Germinal center (tissue), 1 donor: ENCODE measurements around the gene PLCB3.

ENCODE experiments used
- DNase-seq: peaks from one replicate; pipeline ENCODE4 v3.0.0; 2012; ENCODE audit warnings: mixed read lengths, low spot score

The PLCB3 gene

DNA sequence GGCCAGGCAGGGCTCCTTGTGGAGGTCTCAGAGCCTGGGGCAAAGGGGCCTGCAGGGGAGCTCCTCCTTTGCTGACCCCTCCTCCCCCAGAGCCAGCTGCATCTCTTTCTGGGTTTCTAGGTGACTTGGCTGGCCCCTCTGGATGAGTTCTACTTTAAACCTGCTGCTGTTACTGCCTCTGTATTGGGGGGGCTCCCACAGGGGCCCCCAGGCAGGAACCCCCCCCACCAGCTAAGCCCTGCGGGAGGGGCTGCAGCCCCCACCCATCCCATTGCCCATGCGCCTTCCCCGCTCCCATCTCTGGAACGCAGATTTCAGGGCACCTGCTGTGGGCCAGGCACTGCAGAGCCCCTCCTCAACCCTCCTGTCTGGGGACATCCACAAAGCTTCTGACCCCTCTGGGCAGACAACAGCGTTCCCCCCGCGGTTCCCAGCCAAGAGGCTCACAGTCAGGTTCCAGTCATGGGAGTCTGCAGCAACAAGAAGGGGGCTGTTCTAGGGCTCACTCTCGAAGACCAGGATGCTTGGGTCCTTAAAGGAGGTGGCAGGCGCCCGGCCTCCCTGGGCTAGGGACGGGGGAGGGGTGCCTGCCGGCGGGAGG is 815 bp upstream of the PLCB3 start:
- no peak for DNase-seq

DNA sequence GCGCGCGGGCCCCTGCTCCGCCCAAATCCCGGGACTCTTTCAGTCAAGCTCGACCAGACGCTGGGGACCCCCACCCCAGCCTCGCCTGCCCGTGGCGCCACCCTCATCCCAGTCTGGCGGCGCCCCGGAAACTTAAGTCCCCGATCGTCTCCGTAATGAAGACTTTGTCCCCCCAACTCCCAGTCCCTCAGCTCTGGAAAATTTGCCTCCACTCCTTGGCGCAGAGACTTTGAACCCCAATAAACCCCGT is 348 bp downstream of the PLCB3 start:
- no peak for DNase-seq

DNA sequence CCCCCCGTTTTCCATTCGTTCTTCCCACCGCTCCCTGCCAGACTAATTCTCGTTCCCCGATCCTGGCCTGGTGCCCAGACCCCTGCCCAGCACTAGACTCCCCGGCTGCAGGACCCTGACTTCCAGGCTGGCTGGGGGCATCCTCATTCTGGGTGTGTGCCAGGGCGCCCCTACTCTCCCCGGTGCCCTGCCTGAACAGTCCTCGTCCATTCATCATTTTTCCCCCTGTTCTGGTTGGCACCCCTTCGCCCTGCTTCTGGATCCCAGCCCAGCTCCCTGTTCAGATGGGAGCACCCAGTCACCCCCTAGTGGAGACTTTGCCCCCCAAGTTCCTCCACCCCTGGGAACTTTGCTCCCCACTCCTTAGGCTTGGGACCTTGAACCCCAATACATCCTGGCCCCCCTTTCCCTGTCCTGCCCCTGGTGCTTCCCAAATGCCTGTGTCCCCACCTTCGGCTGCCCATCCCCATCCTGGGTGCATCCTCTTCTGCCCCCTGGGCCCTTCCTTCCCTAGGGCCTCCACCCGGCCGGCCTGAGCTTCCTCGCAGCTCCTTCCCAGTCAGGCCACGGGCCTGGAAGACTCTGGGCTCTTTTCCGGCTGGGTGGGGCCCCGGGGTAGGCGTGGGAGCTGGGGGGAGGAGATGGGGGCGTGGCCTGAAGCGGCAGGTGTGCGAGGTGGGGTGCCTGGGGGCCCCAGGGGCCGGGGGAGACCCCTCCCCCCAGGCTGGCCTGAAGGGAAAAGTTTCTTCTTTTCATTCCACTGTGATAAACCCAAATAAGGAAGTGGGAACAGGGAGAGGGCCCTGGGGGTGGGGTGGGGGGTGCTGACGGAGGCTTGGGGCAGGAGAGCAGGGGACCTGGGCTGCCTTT is 908 bp downstream of the PLCB3 start:
- DNase-seq: peak; percentile 44

DNA sequence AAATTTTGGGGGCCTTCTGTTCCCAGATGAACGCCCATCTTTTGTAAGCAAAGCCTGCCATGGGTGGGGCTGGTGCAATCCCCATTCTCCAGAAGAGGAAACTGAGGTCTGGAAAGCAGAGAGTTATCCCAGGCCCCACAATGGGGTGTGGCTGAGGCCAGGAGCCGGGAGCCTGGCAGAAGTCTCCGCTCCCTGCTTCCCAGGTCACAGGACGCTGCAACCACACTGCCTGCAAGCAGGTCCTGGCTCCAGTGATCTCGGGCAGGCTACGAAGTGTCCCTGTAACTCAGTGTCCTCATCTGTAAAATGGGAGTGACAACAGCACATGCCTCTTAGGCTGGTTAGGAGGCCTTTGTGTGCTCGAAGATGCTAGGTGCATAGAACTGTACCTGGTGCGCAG is 1.7 kb downstream of the PLCB3 start:
- no peak for DNase-seq

DNA sequence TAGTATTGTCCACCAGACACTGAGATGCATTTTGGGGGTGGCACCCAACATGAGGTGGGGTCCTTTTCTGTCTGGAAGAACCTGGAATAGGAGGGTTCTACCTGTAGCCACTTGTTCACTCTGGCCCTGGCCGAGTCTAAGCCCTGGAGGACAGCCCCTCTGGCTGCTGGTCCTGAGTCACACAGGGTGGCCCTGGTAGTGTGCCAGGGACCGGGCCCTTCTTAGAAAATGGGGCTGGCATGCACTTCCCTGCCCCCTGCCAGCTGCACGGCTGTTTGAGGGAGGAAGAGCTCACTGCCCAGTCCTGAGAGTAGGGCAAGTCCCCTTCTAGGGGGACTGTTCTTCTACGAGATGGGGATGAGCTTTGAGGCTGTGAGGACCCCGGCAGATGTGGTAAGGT is 2.2 kb downstream of the PLCB3 start:
- no peak for DNase-seq

DNA sequence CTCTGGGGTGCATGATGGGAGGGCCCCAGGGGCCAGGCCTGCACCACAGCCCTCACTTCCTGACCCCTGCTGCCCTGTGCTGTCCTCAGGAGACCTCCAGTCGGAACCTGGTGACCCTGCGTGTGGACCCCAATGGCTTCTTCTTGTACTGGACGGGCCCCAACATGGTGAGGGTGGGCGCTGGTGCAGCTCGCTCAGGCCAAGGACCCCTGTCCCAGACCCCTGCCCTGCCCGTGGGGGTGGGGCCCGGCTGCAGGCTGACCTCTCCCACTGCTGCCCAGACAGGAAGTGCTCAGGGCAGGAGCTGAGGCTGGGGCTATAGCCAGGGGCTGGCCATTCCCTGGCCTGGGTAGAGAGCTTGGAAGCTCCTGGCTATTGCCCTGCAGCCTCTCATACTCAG is 3.0 kb downstream of the PLCB3 start:
- DNase-seq: no peak

DNA sequence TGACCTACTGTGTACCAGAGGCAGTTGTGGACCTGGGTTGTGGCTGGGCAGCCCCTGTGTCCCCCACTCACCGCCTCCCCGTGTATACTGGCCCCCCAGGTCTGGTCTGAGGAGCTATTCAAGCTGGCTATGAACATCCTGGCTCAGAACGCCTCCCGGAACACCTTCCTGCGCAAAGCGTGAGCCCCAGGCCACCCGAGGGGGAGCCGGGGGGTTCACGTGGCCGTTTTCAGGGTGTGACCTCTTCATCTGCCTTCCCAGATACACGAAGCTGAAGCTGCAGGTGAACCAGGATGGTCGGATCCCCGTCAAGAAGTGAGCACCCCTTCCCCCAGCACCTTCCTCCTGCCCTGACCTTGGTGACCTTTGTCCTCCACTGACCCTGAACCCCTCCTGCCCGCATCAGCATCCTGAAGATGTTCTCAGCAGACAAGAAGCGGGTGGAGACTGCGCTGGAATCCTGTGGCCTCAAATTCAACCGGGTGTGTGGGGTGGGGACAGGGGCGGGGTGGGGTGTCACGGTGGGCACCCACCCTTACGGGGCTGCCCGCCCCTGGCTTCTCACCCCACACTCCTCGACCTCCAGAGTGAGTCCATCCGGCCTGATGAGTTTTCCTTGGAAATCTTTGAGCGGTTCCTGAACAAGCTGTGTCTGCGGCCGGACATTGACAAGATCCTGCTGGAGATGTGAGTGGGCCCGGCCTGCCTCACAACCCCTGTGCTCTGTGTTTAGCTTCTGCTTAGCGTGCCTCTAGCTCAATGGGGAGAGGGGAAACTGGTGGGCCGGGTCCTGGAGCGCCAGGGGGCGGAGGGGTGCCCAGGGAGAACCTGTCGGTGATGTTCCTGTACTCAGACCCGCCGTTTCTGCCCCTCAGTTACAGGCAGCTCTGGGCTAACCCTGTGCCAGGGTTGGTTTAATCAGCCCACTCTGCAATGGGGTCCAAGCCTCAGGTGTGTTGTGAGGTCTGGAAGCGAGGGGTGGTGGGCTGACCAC is 4.1 kb downstream of the PLCB3 start:
- no peak for DNase-seq

DNA sequence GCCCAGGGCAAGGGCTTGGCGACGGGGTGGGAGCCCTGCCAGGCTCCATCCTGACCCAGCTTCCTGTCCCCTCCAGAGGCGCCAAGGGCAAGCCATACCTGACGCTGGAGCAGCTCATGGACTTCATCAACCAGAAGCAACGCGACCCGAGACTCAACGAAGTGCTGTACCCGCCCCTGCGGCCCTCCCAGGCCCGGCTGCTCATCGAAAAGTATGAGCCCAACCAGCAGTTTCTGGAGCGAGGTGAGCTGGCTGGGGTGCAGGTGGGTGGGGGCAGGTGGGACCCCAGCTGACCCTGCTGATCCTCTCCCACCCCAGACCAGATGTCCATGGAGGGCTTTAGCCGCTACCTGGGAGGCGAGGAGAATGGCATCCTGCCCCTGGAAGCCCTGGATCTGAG is 5.0 kb downstream of the PLCB3 start:
- DNase-seq: no peak

DNA sequence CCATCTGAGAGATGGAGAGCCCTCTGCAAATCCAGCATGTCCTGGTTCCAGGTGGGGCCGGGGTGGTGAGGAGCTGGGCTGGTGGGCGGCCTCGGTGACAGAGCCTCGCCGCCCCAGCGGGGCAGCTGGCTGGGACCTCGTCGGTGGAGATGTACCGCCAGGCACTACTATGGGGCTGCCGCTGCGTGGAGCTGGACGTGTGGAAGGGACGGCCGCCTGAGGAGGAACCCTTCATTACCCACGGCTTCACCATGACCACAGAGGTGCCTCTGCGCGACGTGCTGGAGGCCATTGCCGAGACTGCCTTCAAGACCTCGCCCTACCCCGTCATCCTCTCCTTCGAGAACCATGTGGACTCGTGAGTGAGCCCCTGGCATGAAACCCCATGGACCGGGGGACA is 7.0 kb downstream of the PLCB3 start:
- DNase-seq: no peak

DNA sequence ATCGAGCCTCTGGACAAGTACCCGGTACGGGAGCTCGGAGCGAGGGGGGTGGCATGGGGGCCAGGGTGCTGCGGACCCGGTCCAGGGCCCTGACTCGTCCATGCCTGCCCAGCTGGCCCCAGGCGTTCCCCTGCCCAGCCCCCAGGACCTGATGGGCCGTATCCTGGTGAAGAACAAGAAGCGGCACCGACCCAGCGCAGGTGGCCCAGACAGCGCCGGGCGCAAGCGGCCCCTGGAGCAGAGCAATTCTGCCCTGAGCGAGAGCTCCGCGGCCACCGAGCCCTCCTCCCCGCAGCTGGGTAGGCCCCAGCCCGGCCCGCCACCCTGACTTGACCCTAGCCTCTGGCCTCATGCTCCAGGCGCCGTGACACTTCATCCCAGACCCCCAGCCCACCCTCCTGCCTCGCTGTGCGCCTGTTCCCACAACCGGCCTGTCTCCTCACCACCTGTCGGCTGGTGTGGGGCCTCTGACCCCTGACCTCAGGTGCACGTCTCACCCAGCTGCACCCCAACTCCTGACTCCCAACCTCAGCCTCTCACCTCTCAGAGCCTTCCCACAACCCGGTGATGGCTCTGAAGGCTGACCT is 7.7 kb downstream of the PLCB3 start:
- DNase-seq: no peak

DNA sequence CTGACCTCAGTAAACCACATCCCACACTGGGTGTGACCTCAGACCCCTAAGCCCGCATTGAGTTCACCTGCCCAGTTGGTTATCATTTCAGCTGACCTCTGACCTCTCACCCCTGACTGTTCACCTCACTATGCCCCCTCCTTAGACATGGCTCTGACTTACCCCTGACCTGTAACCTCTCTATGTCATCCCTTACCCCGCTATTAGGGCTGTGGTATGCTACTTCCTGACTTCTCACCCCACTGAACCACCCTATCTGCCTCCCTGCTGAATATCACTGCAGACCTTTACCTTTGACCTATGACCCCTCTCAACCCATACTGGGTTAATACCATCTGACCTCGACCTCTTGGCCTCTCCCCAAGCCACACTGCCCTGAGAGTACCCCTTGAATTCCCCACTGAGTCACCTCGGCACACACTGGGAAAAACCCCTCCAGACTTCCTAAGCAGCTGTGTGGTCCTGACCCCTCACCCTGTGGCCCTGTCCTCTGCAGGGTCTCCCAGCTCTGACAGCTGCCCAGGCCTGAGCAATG is 8.3 kb downstream of the PLCB3 start:
- DNase-seq: no peak

DNA sequence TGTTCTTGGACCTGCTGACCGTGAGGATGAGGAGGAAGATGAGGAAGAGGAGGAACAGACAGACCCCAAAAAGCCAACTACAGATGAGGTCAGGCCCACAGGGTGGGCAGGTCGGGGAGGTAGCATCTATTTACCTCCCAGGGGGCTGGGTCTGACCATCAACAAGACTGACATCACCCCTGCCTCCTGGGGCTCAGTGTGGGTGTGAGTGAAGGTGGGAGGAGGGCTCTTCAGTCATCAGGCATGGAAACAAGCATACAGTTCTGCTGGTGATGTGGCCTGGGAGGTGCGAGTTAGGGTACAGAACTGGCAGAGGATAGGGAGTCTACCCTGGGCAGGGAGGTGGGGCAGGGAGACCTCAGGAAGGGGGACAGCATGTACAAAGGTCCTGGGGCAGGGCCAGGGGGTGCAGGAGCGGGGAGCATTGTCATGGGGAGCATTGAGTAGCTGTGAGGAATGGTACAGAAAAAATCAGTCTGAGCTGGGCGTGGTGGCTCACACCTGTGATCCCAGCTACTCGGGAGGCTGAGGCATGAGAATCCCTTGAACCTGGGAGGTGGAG is 8.9 kb downstream of the PLCB3 start:
- DNase-seq: no peak

DNA sequence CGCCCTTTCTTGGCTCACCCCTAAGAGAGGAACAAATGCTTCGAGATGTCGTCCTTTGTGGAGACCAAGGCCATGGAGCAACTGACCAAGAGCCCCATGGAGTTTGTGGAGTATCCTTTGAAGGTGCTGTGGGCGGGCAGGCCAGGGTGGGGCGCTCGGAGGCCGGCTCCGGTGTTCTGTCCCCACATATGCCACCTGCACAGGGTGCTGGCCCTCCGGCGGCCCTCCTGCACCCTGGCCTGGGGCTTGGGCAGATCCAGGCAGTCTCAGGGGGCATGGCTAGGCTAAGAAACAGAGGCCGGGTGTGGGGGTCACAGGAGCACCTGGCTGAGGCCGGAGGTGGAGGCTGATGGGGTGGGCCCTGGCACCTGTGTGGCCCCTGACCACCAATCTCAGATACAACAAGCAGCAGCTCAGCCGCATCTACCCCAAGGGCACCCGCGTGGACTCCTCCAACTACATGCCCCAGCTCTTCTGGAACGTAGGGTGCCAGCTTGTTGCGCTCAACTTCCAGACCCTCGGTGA is 10.3 kb downstream of the PLCB3 start:
- no peak for DNase-seq

DNA sequence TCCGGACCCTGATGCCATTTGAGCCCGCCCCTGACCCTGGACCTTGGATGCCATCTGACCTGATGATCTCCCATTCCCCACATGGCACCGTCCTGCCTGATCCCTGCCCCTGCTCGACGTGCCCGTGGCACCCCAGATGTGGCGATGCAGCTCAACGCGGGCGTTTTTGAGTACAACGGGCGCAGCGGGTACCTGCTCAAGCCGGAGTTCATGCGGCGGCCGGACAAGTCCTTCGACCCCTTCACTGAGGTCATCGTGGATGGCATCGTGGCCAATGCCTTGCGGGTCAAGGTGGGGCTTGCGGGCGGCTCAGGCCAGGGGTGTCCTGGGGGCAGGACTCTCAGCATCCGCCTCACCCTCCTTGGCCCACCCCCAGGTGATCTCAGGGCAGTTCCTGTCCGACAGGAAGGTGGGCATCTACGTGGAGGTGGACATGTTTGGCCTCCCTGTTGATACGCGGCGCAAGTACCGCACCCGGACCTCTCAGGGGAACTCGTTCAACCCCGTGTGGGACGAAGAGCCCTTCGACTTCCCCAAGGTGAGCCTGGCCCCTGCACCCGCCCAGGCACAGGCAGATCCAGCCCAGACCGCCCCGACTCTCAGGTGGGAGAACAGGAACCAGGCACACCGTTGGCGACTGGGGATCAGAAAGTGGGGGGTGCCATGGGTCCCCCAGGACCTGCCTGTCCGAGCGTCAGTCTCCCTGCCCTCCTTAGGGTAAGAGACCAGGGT is 11.1 kb downstream of the PLCB3 start:
- DNase-seq: no peak

DNA sequence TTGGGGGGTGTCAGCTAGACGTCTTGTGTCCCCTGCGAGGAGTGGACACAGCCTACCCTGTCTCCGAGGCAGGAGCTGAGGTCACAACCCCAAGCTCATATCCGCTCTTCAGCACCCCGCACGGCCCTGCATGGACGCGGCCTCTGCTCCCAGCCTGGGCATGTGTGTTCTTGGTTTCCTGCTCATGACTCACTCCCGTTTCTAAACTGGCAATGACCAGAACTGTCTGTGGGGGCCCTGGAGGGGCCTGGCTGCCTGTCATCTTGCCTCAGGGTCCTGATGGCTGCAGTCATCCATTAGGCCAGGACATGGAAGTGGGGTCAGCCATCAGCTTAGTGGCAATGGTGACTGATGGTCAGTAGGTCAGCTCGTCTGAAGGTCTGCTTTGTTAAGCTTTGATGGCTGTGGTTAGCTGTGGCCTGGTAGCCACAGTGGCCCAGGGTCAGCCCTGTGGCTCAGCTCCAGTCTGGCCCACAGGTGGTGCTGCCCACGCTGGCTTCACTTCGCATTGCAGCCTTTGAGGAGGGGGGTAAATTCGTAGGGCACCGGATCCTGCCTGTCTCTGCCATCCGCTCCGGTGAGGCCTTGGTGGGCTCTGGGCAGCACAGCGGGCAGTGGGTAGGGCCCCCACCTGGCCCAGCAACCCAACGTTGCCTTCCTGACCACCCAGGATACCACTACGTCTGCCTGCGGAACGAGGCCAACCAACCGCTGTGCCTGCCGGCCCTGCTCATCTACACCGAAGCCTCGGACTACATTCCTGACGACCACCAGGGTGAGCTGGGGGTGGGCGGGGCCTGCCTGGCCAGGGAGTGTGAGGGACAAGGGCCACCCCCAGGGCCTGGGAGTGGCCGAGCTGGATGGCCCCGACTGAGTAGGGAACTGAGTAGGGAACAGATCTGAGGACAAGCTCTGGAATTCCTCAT is 12.0 kb downstream of the PLCB3 start:
- DNase-seq: no peak

DNA sequence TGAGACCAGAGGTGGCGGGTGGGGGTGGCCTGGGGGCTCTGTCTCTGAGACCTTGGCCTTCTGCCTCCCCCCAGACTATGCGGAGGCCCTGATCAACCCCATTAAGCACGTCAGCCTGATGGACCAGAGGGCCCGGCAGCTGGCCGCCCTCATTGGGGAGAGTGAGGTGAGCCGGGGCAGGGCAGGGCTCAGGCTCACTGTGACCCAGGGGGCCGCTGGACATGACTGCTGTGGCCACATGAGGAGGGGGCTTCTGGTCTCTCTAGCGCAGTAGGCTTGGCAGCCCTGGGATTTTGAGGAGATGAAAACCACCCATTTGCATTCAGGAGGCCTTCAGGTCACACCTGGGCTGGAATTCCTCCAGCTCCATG is 12.6 kb downstream of the PLCB3 start:
- DNase-seq: no peak

DNA sequence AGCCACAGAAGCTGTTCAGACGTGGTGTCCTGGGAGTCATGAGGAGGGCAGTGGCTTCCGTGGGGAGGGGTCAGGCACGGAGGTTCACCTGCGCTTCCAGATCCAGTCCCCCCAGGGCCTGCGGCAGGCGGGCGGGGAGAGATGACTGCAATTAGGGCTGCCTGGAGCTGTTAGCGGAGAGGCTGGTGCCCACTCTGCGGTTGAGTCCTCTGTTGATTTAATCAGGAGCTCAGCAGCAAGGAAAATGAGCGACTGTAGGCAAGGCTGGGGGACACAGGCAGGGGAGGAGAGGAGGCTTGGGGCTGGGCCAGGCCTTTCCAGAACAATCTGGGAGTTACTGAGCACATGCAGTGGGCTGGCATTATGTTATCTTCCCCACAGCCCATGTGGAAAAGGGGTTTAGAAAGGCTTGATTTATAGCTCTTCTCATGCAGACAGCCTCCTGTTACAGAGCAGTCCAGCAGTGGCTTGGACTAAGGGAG is 13.1 kb downstream of the PLCB3 start:
- no peak for DNase-seq

DNA sequence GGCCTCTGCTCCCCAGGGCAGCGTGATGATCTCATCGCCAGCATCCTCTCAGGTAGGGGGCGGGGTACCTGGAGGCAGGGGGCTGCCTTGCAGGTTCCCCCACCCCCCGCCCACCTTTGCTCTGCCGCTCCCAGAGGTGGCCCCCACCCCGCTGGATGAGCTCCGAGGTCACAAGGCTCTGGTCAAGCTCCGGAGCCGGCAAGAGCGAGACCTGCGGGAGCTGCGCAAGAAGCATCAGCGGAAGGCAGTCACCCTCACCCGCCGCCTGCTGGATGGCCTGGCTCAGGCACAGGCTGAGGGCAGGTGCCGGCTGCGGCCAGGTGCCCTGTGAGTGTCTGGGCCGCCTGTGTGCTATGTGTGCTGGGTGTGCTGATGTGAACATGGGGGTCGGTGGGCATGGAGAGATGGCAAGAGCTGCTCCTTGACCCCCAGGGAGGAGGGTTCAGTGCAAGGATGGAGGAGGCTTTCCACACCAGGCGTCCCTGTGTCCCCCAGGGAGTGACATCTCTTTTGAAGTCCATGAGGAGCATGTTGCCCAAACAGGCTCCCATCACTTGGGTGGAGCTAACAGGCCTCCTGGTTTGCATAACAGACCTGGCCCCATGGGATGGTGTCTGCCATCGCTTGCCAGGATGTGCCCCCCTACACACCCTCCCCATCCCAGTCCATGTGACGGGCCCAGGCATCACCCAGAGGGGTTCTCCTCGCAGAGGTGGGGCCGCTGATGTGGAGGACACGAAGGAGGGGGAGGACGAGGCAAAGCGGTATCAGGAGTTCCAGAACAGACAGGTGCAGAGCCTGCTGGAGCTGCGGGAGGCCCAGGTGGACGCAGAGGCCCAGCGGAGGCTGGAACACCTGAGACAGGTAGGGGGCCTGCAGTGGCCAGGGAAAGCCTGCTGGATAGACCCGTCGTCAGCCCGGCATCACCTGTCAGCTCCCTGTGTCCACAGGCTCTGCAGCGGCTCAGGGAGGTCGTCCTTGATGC is 14.1 kb downstream of the PLCB3 start:
- DNase-seq: no peak

DNA sequence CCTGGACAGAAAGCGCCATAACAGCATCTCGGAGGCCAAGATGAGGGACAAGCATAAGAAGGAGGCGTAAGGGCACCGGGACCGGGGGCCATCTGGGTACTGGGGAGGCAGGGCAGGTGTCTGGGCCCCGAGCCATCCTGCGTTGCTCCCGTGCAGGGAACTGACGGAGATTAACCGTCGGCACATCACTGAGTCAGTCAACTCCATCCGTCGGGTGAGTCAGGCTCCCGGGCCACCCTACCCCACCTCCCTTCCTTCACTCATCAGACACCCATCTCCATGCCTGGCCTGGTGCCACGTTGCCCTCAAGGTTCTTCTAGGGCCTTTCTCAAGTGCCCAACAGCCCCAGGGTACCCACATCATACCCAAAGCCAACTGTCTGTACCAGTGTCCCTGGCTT is 15.0 kb downstream of the PLCB3 start:
- no peak for DNase-seq
